Stimulated activated naive B cell treated with anti-CD40 and anti-IgM and Interleukin-4, amounts not matched to agents 10 μg/mL and 1 μg/mL and 100 μg/mL, for 72 hours (primary cell): ENCODE data around the gene SEPTIN11.

ENCODE experiments used
- ATAC-seq, 2 donors: fragments of 150-1000 bp; cut with Tn5 transposase; replicated peaks; 2 replicates each; pipeline ENCODE4 v1.10.0; 2021; ENCODE audit warnings: moderate library complexity in 1 of 2
- DNase-seq: peaks from one replicate; pipeline ENCODE4 v3.0.0; 2021
- H3K27ac Mint-ChIP-seq: one replicate; pipeline ENCODE4 v1.8.0; 2022; ENCODE audit warnings: mild to moderate bottlenecking, mixed read lengths
- H3K27me3 Mint-ChIP-seq, 2 donors: one replicate each; pipeline ENCODE4 v1.8.0; 2022; ENCODE audit warnings: mixed read lengths in 2 of 2
- H3K36me3 Mint-ChIP-seq, 2 donors: one replicate each; pipeline ENCODE4 v1.8.0; 2022; ENCODE audit warnings: mixed read lengths in 2 of 2, mild to moderate bottlenecking in 1 of 2
- H3K4me1 Mint-ChIP-seq, 2 donors: one replicate each; pipeline ENCODE4 v1.8.0; 2022; ENCODE audit warnings: mixed read lengths in 2 of 2, mild to moderate bottlenecking in 1 of 2
- H3K4me3 Mint-ChIP-seq, 2 donors: one replicate each; pipeline ENCODE4 v1.8.0; 2022; ENCODE audit warnings: mild to moderate bottlenecking in 2 of 2, mixed read lengths in 2 of 2, moderate library complexity in 1 of 2
- H3K9me3 Mint-ChIP-seq, 2 donors: one replicate each; pipeline ENCODE4 v1.8.0; 2022; ENCODE audit warnings: mixed read lengths in 2 of 2, mild to moderate bottlenecking in 1 of 2

SEPTIN11 gene

GRCh38 chr4:76949276-76950051 lies at the start of gene SEPTIN11:
Gene SEPTIN11 (plus strand): TSS chr4:76949752. CDS start chr4:76949904, 152 bp downstream.
- H3K36me3 Mint-ChIP-seq = peaks cover 11 to 21% of the 10 kb centered on the region in 2 donors
- DNase-seq = peak; percentile 85

GRCh38 chr4:76902233-76902890 lies 47.2 kb upstream of the SEPTIN11 start:
- Mint-ChIP-seq H3K4me1 (no peaks in the 10 kb centered on the region), H3K36me3 (no peaks in the 10 kb centered on the region), H3K9me3 (peaks cover 0 to 1% of the 10 kb centered on the region in 2 donors), H3K27me3 (peaks cover 0 to 16% of the 10 kb centered on the region in 2 donors), H3K4me3 (no peak overlapping the region), H3K27ac (no peak overlapping the region)
- DNase-seq (no peak), ATAC-seq (no peak)

More at GRCh38 chr4:76949276-76950051, at the start of gene SEPTIN11:
- Mint-ChIP-seq H3K27ac (peak within 1 kb of the TSS; percentile 95), H3K27me3 (peaks cover 0 to 6% of the 10 kb centered on the region in 2 donors), H3K4me3 (peak within 1 kb of the TSS; percentile 89 to 94), H3K4me1 (peaks cover 17 to 23% of the 10 kb centered on the region in 2 donors), H3K9me3 (peaks cover 2 to 4% of the 10 kb centered on the region in 2 donors)
- ATAC-seq = peak; percentile 73 to 76

- Mint-ChIP-seq H3K27me3 (peaks cover 10 to 12% of the 10 kb centered on the region in 2 donors), H3K27ac (no peak overlapping the region), H3K9me3 (peaks cover 0 to 1% of the 10 kb centered on the region in 2 donors), H3K36me3 (no peaks in the 10 kb centered on the region), H3K4me1 (no peaks in the 10 kb centered on the region), H3K4me3 (no peak overlapping the region)
- DNase-seq = no peak
- no peak for ATAC-seq
Measured at GRCh38 chr4:76904646-76905190, 44.8 kb upstream of the SEPTIN11 start.

- Mint-ChIP-seq H3K27me3 (peaks cover 6 to 18% of the 10 kb centered on the region in 2 donors), H3K36me3 (no peaks in the 10 kb centered on the region), H3K4me3 (no peak overlapping the region), H3K4me1 (no peaks in the 10 kb centered on the region), H3K27ac (no peak overlapping the region), H3K9me3 (peaks cover 0 to 1% of the 10 kb centered on the region in 2 donors)
- no peak for ATAC-seq
- DNase-seq = no peak
Measured at GRCh38 chr4:76905521-76905920, 44.0 kb upstream of the SEPTIN11 start.

- DNase-seq (no peak), ATAC-seq (no peak)
- peaks cover 11 to 27% of the 10 kb centered on the region in 2 donors for H3K27me3 Mint-ChIP-seq
- H3K9me3 Mint-ChIP-seq = peaks cover 0 to 1% of the 10 kb centered on the region in 2 donors
- no peak overlapping the region for H3K4me3 Mint-ChIP-seq
- no peaks in the 10 kb centered on the region for H3K36me3 Mint-ChIP-seq
- H3K27ac Mint-ChIP-seq = no peak overlapping the region
- no peaks in the 10 kb centered on the region for H3K4me1 Mint-ChIP-seq
Measured at GRCh38 chr4:76909711-76910110, 39.8 kb upstream of the SEPTIN11 start.

GRCh38 chr4:76920715-76921114 lies 28.8 kb upstream of the SEPTIN11 start:
- H3K36me3 Mint-ChIP-seq = no peaks in the 10 kb centered on the region
- ATAC-seq = no peak
- no peak for DNase-seq
- H3K9me3 Mint-ChIP-seq = no peaks in the 10 kb centered on the region
- H3K4me3 Mint-ChIP-seq = no peak overlapping the region
- no peaks in the 10 kb centered on the region for H3K4me1 Mint-ChIP-seq
- peaks cover 4 to 6% of the 10 kb centered on the region in 2 donors for H3K27me3 Mint-ChIP-seq
- H3K27ac Mint-ChIP-seq = no peak overlapping the region

- H3K9me3 Mint-ChIP-seq = no peaks in the 10 kb centered on the region
- H3K4me3 Mint-ChIP-seq = no peak overlapping the region
- H3K27me3 Mint-ChIP-seq = peaks cover 4 to 6% of the 10 kb centered on the region in 2 donors
- no peaks in the 10 kb centered on the region for H3K36me3 Mint-ChIP-seq
- ATAC-seq (no peak), DNase-seq (no peak)
- H3K4me1 Mint-ChIP-seq = no peaks in the 10 kb centered on the region
- H3K27ac Mint-ChIP-seq = no peak overlapping the region
Measured at GRCh38 chr4:76923619-76924357, 25.8 kb upstream of the SEPTIN11 start.

- H3K36me3 Mint-ChIP-seq = no peaks in the 10 kb centered on the region
- no peaks in the 10 kb centered on the region for H3K4me1 Mint-ChIP-seq
- no peaks in the 10 kb centered on the region for H3K27me3 Mint-ChIP-seq
- no peak overlapping the region for H3K4me3 Mint-ChIP-seq
- ATAC-seq = no peak
- no peaks in the 10 kb centered on the region for H3K9me3 Mint-ChIP-seq
- no peak for DNase-seq
- no peak overlapping the region for H3K27ac Mint-ChIP-seq
Measured at GRCh38 chr4:76926841-76927240, 22.7 kb upstream of the SEPTIN11 start.

- DNase-seq = no peak
- no peak for ATAC-seq
- Mint-ChIP-seq H3K4me1 (no peaks in the 10 kb centered on the region), H3K27ac (no peak overlapping the region), H3K9me3 (no peaks in the 10 kb centered on the region), H3K27me3 (peaks cover 0 to 3% of the 10 kb centered on the region in 2 donors), H3K36me3 (no peaks in the 10 kb centered on the region), H3K4me3 (no peak overlapping the region)
Measured at GRCh38 chr4:76930685-76931084, 18.9 kb upstream of the SEPTIN11 start.

- Mint-ChIP-seq H3K4me1 (no peaks in the 10 kb centered on the region), H3K27ac (no peak overlapping the region), H3K4me3 (no peak overlapping the region), H3K36me3 (no peaks in the 10 kb centered on the region), H3K9me3 (no peaks in the 10 kb centered on the region), H3K27me3 (peaks cover 0 to 3% of the 10 kb centered on the region in 2 donors)
- ATAC-seq = no peak
- no peak for DNase-seq
Measured at GRCh38 chr4:76931087-76931486, 18.5 kb upstream of the SEPTIN11 start.

- Mint-ChIP-seq H3K9me3 (peaks cover 4% of the 10 kb centered on the region in 2 donors), H3K4me3 (no peak overlapping the region), H3K27ac (no peak overlapping the region), H3K36me3 (no peaks in the 10 kb centered on the region), H3K27me3 (peaks cover 0 to 8% of the 10 kb centered on the region in 2 donors), H3K4me1 (no peaks in the 10 kb centered on the region)
- DNase-seq = no peak
- no peak for ATAC-seq
Measured at GRCh38 chr4:76931576-76932276, 17.8 kb upstream of the SEPTIN11 start.

GRCh38 chr4:76939184-76939583 lies 10.4 kb upstream of the SEPTIN11 start:
- ATAC-seq = no peak
- H3K36me3 Mint-ChIP-seq = peaks cover 3 to 14% of the 10 kb centered on the region in 2 donors
- no peaks in the 10 kb centered on the region for H3K4me1 Mint-ChIP-seq
- no peak overlapping the region for H3K27ac Mint-ChIP-seq
- peaks cover 10 to 11% of the 10 kb centered on the region in 2 donors for H3K9me3 Mint-ChIP-seq
- DNase-seq = no peak
- H3K4me3 Mint-ChIP-seq = no peak overlapping the region
- H3K27me3 Mint-ChIP-seq = peaks cover 0 to 8% of the 10 kb centered on the region in 2 donors

GRCh38 chr4:76943129-76943620 lies 6.4 kb upstream of the SEPTIN11 start:
- H3K27me3 Mint-ChIP-seq = no peaks in the 10 kb centered on the region
- H3K4me3 Mint-ChIP-seq = no peak overlapping the region

More at GRCh38 chr4:76943129-76943620, 6.4 kb upstream of the SEPTIN11 start:
- Mint-ChIP-seq H3K9me3 (peaks cover 4% of the 10 kb centered on the region in 2 donors), H3K4me1 (peaks cover 0 to 2% of the 10 kb centered on the region in 2 donors), H3K27ac (no peak overlapping the region), H3K36me3 (peaks cover 3 to 18% of the 10 kb centered on the region in 2 donors)
- no peak for DNase-seq
- no peak for ATAC-seq
